Measurements from ENCODE around the gene ZNG1F. TPM values are rescaled to one million over a fixed set of nuclear protein-coding genes. Genes with fewer than 3 reads are reported as not detected.
"Not testable (repeated sequence)": the region's sequence is repeated elsewhere in the genome, so short reads cannot be mapped to it uniquely, and the experiment has no call there.

ZNG1F gene
- total RNA-seq, 1 experiment from 2014 or later = 12.4 TPM

DNA sequence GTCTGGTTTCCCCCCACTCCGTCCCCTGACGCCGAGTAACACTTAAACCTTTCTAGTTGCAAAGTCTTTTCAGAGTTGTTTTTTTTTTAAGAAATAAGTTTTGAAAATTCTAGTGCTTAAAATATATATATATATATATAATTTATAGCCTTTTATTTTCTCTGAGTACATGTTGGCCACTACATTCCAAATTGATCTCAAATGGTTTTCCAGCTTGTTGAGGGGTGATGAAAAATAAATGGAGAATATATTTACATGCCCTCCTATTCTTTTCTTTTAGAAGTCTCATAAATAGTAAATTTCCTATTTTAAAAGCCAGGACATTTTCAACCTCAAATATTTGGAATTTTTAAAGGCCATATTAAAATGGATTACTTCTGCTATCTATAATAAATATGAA, 63.2 kb downstream of the ZNG1F start:
- DNase-seq (ENCODE audit: low read depth, low spot score); in situ Hi-C loops (cut with HindIII; ENCODE audit: low pct_unique_long_range_greater_than_20kb, low sequenced_read_pairs): not testable (repeated sequence)

DNA sequence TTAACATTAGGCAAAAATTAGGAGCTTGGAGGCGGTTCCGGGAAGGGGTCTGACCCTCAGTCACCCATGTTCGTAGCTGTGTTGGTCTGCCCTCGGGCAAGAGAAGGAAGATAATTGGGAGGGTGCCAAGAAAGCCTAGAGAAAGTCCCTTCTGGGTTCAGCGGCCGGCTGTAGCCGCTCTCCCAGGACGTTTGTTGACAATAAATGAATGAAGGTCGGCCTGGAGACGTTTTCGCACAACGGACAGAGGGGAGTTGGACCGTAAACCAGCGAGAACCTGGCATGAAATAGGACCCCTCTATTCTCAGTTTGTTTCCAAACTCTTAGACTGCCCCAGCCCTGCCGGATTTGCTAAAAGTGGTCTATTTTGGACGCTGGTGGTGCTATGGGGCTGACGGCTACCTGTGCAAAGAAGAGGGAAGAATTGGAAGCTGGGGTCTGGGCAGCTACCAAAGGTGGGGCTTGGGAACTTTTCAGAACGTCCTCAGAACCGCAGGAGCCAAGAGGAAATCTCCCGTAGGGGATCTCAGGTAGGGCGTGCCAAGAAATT, 63.9 kb downstream of the ZNG1F start:
- DNase-seq (ENCODE audit: low read depth, low spot score) = not testable (repeated sequence)

DNA sequence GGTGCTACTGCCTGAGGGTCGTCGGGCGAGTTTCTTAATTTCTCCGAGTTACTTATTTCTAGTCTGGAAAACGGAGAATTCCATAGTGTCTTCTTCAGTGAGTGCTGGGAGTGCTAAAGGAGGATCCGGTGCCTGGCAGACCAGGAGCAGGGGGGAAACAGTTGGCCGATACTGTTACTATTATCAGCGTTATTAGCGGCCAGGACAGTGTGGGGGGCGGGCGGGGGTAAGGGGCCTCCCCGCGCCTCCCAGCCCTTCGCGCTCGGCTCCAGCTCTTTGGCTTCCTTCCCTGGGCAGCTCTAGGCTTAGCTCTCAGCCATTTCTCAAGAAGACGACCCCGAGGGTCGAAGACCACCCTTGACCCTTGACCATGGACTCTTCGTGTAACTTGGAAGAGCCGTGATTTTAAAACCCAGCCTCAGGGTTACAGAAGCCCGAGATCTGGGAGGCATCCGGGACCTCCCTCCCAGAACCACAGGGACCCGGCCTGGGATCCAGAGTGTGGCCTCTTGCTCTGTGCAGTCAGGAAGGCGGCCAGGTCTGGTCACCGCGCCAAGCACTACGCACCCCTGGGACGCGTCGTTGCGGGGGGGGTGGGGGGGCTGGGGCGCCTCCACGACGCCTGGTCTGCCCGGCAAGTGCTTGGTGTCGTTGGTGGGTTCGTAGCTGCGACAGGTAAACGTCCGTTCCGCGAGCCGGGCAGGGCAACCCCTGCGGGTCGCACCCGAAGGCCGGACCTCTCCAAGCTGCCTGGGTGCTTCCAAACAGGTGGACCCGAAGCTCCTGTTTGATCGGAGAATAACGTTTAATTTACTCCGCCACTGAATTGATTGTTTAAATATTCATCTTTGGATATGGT, 64.6 kb downstream of the ZNG1F start:
- in situ Hi-C loops (cut with HindIII; ENCODE audit: low pct_unique_long_range_greater_than_20kb, low sequenced_read_pairs); DNase-seq (ENCODE audit: low read depth, low spot score): not testable (repeated sequence)

More for the DNA sequence above, 63.9 kb downstream of the ZNG1F start:
- in situ Hi-C loops (cut with HindIII; ENCODE audit: low pct_unique_long_range_greater_than_20kb, low sequenced_read_pairs) = not testable (repeated sequence)

DNA sequence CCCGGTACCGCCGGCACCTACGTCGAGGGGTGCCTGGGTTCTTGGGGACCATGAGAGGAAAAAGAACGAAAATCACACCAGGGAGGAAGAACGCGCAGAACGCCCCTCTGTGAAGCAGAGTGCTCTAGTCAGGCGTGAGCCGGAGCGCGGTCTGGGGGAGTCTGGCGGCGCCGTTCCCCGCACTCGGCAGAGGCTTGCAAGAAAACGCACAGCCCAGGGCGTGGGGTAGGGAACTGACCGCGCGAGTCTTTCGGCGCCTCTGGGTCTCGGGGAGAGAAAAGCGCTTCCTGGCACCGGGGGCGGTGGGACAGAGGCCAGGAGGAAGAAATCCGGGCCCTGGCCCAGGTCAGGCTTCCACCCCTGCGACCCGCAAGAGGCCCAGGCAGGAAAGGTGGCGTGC, 65.3 kb downstream of the ZNG1F start:
- in situ Hi-C loops (cut with HindIII; ENCODE audit: low pct_unique_long_range_greater_than_20kb, low sequenced_read_pairs); DNase-seq (ENCODE audit: low read depth, low spot score): not testable (repeated sequence)

DNA sequence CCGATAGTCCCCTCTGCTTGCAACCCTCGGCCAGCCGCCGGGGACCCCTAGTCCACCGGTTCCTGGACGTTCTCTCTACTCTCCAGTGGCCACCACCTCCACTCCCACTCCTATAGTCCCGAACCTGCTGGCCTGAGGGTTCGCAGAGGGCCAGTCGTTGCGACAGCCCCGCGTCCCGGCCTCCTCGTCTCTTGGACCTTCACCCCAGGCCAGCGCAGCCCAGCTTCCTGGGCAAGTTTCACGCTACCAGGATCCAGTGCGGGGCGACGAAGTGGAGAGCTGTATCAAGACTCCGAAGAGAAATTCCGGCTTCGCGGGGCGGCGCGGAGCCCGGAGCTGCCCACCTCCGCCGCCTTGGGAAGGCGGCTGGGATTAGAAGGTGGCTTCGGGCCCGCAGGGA, 65.7 kb downstream of the ZNG1F start:
- DNase-seq (ENCODE audit: low read depth, low spot score); in situ Hi-C loops (cut with HindIII; ENCODE audit: low pct_unique_long_range_greater_than_20kb, low sequenced_read_pairs): not testable (repeated sequence)

DNA sequence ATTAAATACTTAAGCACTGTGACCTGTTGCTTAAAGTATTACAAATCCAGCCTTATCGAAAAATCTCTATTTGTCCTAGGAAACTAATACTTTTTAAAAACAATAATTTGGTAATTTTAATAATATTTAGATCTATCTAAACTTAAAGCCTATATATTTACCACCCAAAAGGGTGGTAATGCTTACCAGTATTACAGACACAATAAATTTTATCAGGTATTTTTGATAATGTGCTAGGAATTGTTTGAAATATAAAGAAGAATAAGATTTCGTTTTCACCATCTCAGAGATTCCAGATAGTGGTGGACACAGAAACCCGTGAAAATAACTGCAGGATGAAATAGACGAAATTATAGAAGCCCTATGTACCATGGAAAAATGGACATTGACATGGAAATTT, 68.4 kb downstream of the ZNG1F start:
- in situ Hi-C loops (cut with HindIII; ENCODE audit: low pct_unique_long_range_greater_than_20kb, low sequenced_read_pairs); DNase-seq (ENCODE audit: low read depth, low spot score): not testable (repeated sequence)

DNA sequence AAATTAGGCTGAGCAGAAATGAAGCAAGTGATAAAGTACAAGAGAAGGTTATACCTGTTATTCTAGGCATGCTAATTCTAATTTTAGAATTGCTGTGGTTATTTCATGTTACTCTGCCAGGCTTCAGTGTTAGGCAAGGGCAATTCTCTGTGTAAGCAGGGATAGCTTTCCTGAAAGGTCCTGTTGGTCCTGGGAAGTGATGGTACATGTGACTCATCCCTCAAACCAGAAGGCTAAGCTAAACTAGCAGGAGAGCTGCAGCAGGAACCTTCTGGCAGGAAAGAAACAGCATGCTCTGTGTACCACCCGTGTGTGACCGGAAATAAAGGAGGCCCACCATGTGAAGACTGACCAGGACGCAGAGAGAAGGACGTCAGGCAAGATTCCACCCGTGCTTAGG, 69.4 kb downstream of the ZNG1F start:
- DNase-seq (ENCODE audit: low read depth, low spot score); in situ Hi-C loops (cut with HindIII; ENCODE audit: low pct_unique_long_range_greater_than_20kb, low sequenced_read_pairs): not testable (repeated sequence)

DNA sequence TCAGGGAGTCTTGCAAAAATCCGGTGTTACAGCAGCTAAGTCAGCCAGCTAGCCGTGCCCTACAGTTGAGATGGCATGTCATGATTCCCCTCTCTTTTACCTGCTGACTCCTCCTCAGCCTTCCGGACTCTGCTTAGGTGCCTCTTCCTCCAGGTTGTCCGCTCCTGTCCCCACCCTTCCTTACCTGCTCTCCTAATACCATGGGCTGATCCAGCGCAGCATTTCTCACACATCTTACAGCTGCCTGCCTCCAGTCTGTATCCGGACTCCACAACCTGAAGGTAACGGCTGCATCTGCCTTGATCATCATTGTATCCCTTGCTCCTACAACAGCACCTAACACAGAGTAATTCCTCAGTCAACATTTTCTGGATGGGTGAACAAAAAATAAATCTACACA, 69.8 kb downstream of the ZNG1F start:
- not testable (repeated sequence) for DNase-seq (ENCODE audit: low read depth, low spot score)

DNA sequence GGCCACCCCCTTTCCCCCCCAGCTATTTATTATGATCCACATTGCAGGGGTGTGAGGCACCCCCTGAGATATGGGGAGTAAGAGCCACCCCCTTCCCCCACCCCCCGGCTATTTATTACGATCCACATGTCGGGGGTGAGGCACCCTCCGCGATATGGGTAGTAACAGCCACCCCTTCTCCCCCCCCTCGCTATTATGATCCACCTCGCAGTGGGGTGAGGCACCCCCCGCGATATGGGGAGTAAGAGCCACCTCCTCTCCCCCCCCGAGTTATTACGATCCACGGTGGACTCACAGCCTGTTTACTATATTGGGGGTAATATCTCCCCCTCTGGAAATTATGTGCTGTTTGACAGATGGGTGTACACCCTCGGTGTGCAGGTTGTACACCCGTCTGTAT, 75.8 kb downstream of the ZNG1F start:
- DNase-seq (ENCODE audit: low read depth, low spot score); in situ Hi-C loops (cut with HindIII; ENCODE audit: low pct_unique_long_range_greater_than_20kb, low sequenced_read_pairs): not testable (repeated sequence)

More for the DNA sequence above, 69.8 kb downstream of the ZNG1F start:
- in situ Hi-C loops (cut with HindIII; ENCODE audit: low pct_unique_long_range_greater_than_20kb, low sequenced_read_pairs) = not testable (repeated sequence)

DNA sequence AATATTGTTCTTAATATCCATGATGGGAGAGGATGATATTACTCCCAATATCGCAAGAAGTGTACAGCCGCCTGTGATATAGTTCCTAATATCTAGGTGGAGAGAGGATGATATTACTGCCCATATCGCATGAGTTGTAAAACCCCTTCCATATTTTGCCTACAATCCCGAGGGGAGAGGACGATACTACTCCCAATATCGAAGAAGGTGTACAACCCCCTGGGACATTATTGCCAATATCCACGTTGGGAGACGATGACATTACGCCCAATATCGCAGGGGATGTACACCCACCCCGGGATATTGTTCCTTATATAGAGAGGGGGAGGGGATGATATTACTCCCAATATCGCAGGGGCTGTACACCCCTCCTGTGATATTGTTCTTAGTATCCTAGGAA, 77.7 kb downstream of the ZNG1F start:
- in situ Hi-C loops (cut with HindIII; ENCODE audit: low pct_unique_long_range_greater_than_20kb, low sequenced_read_pairs) = not testable (repeated sequence)

DNA sequence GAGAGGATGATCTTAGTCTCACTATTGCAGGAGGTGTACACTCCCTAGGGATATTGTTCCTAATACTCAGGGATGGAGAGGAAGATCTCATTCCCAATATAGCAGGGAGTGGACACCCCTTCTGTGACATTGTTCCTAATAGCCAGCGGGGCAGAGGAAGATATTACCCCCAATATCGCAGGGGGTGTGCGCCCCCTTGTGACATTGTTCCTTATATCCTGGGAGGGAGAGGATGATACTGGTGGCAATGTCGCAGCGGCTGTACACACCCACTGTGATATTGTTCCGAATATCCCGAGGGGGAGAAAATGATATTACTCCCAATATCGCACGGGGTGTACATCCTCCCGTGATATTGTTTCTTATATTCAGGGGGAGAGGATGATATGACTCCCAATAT, 78.2 kb downstream of the ZNG1F start:
- peak; percentile 13 for DNase-seq (ENCODE audit: low read depth, low spot score)
- in situ Hi-C loops (cut with HindIII; ENCODE audit: low pct_unique_long_range_greater_than_20kb, low sequenced_read_pairs) = not testable (repeated sequence)

More for the DNA sequence above, 77.7 kb downstream of the ZNG1F start:
- DNase-seq (ENCODE audit: low read depth, low spot score) = not testable (repeated sequence)

DNA sequence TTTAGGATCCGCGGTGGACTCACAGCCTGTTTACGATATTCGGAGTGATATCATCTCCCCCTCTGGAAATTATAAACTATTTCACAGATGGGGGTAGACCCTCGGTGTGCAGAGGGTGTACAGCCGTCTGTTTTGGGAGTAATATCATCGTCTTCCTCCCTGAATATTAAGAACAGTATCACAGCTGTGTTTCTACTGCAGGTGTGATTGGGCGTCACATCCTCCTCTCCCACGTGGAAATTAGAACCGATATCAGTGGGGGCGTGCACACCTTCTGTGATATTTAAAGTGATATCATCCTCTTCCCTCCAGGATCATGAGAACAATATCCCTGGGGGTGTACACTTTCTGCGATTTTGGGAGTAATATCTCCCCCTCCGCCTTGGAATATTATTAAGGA, 79.9 kb downstream of the ZNG1F start:
- in situ Hi-C loops (cut with HindIII; ENCODE audit: low pct_unique_long_range_greater_than_20kb, low sequenced_read_pairs); DNase-seq (ENCODE audit: low read depth, low spot score): not testable (repeated sequence)

DNA sequence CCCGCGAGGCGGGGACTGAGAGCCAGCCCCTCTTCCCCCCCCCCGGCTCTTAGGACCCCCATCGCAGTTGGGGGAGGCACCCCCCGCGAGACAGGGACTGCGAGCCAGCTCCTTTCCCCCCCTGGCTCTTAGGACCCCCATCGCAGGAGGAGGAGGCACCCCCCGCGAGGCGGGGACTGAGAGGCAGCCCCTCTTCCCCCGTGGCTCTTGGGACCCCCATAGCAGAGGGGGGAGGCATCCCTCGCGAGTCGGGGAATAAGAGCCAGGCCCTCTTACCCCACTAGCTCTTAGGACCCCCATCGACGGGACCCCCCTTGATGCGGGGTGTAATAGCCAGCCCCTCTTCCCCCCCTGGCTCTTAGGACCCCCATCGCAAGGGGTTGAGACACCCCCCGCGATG, 80.3 kb downstream of the ZNG1F start:
- in situ Hi-C loops (cut with HindIII; ENCODE audit: low pct_unique_long_range_greater_than_20kb, low sequenced_read_pairs); DNase-seq (ENCODE audit: low read depth, low spot score): not testable (repeated sequence)

DNA sequence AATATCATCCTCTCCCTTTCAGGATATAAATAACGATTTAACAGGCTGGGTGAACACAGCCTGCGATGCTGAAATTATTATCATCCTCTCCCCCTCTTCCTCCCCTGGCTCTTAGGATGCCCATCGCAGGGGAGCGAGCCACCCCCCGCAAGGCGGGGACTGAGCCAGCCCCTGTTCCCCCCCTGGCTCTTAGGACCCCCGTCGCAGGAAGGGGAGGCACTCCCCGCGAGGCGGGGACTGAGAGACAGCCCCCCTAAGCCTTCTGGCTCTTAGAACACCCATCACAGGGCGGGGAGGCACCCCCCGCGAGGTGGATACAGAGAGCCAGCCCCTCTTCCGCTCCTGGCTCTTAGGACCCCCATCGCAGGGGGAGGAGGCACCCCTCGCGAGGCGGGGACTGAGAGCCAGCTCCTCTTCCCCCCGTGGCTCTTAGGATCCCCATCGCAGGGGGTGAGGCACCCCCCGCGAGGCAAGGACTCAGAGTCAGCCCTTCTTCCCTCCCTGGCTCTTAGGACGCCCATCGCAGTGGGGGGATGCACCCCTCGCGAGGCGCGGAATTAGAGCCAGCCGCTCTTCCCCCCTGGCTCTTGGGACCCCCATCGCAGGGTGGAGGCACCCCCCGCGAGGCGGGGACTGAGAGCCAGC, 82.5 kb downstream of the ZNG1F start:
- DNase-seq (ENCODE audit: low read depth, low spot score); in situ Hi-C loops (cut with HindIII; ENCODE audit: low pct_unique_long_range_greater_than_20kb, low sequenced_read_pairs): not testable (repeated sequence)

DNA sequence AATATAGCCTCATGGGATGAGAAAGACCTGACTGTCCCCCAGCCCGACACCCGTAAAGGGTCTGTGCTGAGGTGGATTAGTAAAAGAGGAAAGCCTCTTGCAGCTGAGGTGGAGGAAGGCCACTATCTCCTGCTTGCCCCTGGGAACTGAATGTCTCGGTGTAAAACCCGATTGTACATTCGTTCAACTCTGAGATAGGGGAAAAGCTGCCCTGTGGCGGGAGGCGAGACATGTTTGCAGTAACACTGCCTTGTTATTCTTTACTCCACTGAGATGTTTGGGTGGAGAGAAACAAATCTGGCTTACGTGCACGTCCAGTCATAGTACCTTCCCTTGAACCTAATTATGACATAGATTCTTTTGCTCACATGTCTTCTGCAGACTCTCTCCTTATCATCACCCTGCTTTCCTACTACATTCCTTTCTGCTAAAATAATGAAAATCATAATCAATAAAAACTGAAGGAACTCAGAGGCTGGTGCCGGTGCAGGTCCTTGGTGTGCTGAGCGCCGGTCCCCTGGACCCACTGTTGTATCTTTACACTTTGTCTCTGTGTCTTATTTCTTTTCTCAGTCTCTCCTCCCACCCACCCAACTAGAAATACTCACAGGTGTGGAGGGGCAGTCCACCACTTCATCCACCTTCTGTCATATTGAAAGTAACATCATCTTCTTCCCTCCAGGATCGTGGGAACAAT, 83.4 kb downstream of the ZNG1F start:
- in situ Hi-C loops (cut with HindIII; ENCODE audit: low pct_unique_long_range_greater_than_20kb, low sequenced_read_pairs); DNase-seq (ENCODE audit: low read depth, low spot score): not testable (repeated sequence)

DNA sequence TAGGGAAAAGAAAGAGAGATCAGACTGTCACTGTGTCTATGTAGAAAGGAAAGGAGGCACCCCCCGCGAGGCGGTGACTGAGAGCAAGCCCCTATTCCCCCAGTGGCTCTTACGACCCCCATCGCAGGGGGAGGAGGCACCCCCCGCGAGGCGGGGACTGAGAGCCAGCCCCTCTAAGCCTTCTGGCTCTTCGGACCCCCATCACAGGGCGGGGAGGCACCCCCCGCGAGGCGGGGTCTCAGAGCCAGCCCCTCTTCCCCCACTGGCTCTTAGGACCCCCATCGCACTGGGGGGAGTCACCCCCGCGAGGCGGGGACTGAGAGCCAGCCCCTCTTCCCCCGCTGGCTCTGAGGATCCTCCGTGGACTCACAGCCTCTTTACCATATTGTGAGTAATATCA, 84.6 kb downstream of the ZNG1F start:
- DNase-seq (ENCODE audit: low read depth, low spot score); in situ Hi-C loops (cut with HindIII; ENCODE audit: low pct_unique_long_range_greater_than_20kb, low sequenced_read_pairs): not testable (repeated sequence)

DNA sequence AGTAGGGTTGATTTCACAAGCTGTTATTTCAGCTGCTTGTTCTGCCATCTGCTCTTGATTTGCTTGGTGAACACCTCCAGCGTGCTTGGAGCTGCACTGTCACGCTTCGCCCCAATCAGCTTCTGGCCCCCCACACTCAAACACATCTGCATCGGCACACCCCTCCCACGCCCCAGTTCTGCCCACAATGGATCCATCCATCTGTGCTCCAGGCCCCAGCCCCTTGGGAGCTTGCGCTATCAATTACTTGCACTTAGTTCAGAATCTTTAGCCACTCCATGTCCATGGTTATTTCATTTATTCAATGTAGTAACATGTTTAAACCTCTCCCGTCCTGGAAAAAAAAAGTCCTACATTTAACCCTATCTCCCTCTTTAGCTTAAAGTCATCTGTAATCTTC, 88.6 kb downstream of the ZNG1F start:
- in situ Hi-C loops (cut with HindIII; ENCODE audit: low pct_unique_long_range_greater_than_20kb, low sequenced_read_pairs); DNase-seq (ENCODE audit: low read depth, low spot score): not testable (repeated sequence)

DNA sequence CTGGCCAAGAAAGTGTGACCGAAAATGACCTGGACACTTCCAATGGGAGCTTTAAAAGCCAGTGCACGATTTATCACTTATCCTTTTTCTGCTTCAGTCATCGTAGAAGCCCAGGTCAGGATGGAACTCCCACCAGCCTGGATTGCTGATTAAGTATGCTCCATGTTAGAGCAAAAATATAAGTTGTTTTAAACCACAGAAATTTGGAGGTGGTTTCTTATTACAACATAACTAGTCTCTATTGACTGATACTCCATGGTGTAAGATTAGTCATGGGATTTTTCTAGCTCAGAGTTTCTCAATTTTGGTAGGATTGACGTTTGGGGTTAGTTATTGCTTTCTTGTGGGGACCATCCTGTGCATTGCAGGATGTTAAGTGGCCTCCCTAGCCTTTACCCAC, 90.4 kb downstream of the ZNG1F start:
- in situ Hi-C loops (cut with HindIII; ENCODE audit: low pct_unique_long_range_greater_than_20kb, low sequenced_read_pairs); DNase-seq (ENCODE audit: low read depth, low spot score): not testable (repeated sequence)
